Measurements from ENCODE around the gene PDK4.
"Not testable (repeated sequence)": the region's sequence is repeated elsewhere in the genome, so short reads cannot be mapped to it uniquely, and the experiment has no call there.

DNA sequence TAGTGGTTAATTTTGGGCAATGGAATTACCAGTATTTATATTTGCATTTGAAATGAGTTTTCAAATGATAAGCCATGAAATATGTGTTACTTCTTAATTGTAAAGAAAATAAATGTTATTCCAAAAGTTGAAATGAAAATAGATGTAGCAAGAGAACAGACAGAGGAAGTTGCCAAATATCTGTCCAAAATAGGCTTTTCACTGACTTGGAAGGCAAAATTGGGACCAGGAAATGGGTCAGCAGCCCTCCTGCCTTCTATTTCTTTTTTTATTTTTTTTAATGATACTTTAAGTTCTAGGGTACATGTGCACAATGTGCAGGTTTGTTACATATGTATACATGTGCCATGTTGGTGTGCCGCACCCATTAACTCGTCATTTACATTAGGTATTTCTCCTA, 8.1 kb upstream of the PDK4 start:
- TF ChIP-seq SMYD3 (CRISPR knock-in tag; IDR thresholded peaks at IDR 0.05); AGO2 (optimal IDR thresholded peaks at IDR 0.05; ENCODE audit: low read depth, low read length); EP300 (IDR thresholded peaks at IDR 0.05; ENCODE audit: low read depth in 2 of 2, low read length in 2 of 2); EP300 (CRISPR knock-in tag; IDR thresholded peaks at IDR 0.05; ENCODE audit: borderline replicate concordance); ATF2 (CRISPR knock-in tag; IDR thresholded peaks at IDR 0.05); NR2C2 (CRISPR knock-in tag; IDR thresholded peaks at IDR 0.05; ENCODE audit: borderline replicate concordance); ZNF281 (CRISPR knock-in tag; IDR thresholded peaks at IDR 0.05; ENCODE audit: borderline replicate concordance); ZNF234 (CRISPR knock-in tag; conservative IDR thresholded peaks at IDR 0.05); ZNF138 (CRISPR knock-in tag; IDR thresholded peaks at IDR 0.05; ENCODE audit: low read depth); GABPA (IDR thresholded peaks at IDR 0.05; ENCODE audit: low read depth, low read length); GABPA (CRISPR knock-in tag; IDR thresholded peaks at IDR 0.05; ENCODE audit: low read depth): not testable (repeated sequence)
